PC-3 (cell line): Measurements from ENCODE around the gene NAALADL1. TPM values are rescaled to one million over a fixed set of nuclear protein-coding genes. Genes with fewer than 3 reads are reported as not detected.

Experiments used
- ATAC-seq: fragments of 200-7000 bp; cut with Tn5 transposase; 2 replicates; pipeline ENCODE4 v1.9.1; 2020; ENCODE audit warnings: mild to moderate bottlenecking, moderate library complexity
- BruUV-seq: library from RNA; stranded (reverse); fragments of 400-500 nt; replicated peaks from 2 replicates; lab custom pipeline; 2021; lab: Mats Ljungman, UMichigan
- CTCF ChIA-PET: fragments of 300-600 bp; sonication (Branson Sonifier 250); formaldehyde crosslinking; loops from one replicate; lab custom pipeline; 2022; ENCODE audit warnings: antibody characterized with exemption; lab: Charles Lee
- POLR2A ChIA-PET: fragments of 300-600 bp; sonication (Branson Sonifier 250); formaldehyde crosslinking; loops from one replicate; lab custom pipeline; 2022; ENCODE audit warnings: antibody characterized with exemption; ENCODE audit not compliant: unreplicated experiment; lab: Charles Lee
- DNase-seq: peaks from one replicate; pipeline ENCODE4 v3.0.0-alpha.2; 2015
- H2AFZ ChIP-seq: fragments of 300-600 bp; sonication (generic); 2 replicates; pipeline ENCODE4 v1.6.0; 2016; ENCODE audit warnings: antibody characterized with exemption, low read length
- H3F3A ChIP-seq: fragments of 300-600 bp; sonication (generic); one replicate; pipeline ENCODE4 v1.6.0; 2017; ENCODE audit warnings: antibody characterized with exemption, low read length, control low read depth, mild to moderate bottlenecking; ENCODE audit not compliant: unreplicated experiment
- H3K27ac ChIP-seq: fragments of 300-600 bp; sonication (generic); 2 replicates; pipeline ENCODE4 v1.5.1; 2016; ENCODE audit warnings: mild to moderate bottlenecking, low read length
- H3K27me3 ChIP-seq: fragments of 300-600 bp; sonication (generic); 2 replicates; pipeline ENCODE4 v1.6.1; 2016; ENCODE audit warnings: low read length, mixed read lengths
- H3K36me3 ChIP-seq: fragments of 300-600 bp; sonication (generic); 2 replicates; pipeline ENCODE4 v1.6.1; 2016; ENCODE audit warnings: low read depth, mixed run types, low read length, mixed read lengths
- H3K4me1 ChIP-seq: fragments of 300-600 bp; sonication (generic); 2 replicates; pipeline ENCODE4 v1.5.1; 2016; ENCODE audit warnings: low read length; ENCODE audit not compliant: insufficient read depth
- H3K4me2 ChIP-seq: fragments of 300-600 bp; sonication (generic); 2 replicates; pipeline ENCODE4 v1.6.0; 2016; ENCODE audit warnings: low read length
- H3K4me3 ChIP-seq: fragments of 300-600 bp; sonication (generic); 2 replicates; pipeline ENCODE4 v1.5.1; 2016; ENCODE audit warnings: mild to moderate bottlenecking, low read length, mixed read lengths
- H3K79me2 ChIP-seq: fragments of 300-600 bp; sonication (generic); 2 replicates; pipeline ENCODE4 v1.6.1; 2017; ENCODE audit warnings: low read length, mixed read lengths
- H3K9ac ChIP-seq: fragments of 300-600 bp; sonication (generic); 2 replicates; pipeline ENCODE4 v1.6.0; 2016; ENCODE audit warnings: mild to moderate bottlenecking, low read length
- H3K9me2 ChIP-seq: fragments of 300-600 bp; sonication (generic); replicated peaks from 2 replicates; pipeline ENCODE4 v1.6.1; 2016; ENCODE audit warnings: mixed run types, low read length, mixed read lengths
- H3K9me3 ChIP-seq: fragments of 300-600 bp; sonication (generic); 2 replicates; pipeline ENCODE4 v1.6.1; 2016; ENCODE audit warnings: low read length, mixed read lengths
- H4K20me1 ChIP-seq: fragments of 300-600 bp; sonication (generic); 2 replicates; pipeline ENCODE4 v1.6.1; 2016; ENCODE audit warnings: low read length, mixed read lengths
- CTCF ChIP-seq: fragments of 300-600 bp; sonication (generic); conservative IDR thresholded peaks from 2 replicates; pipeline ENCODE4 v1.5.1; 2017; ENCODE audit warnings: antibody characterized with exemption, low read depth, mild to moderate bottlenecking, low read length
- EZH2 ChIP-seq: fragments of 300-600 bp; sonication (generic); IDR thresholded peaks from one replicate; pipeline ENCODE4 v1.6.1; 2017; ENCODE audit warnings: antibody characterized with exemption, mild to moderate bottlenecking, low read length; ENCODE audit not compliant: unreplicated experiment
- EZH2phosphoT487 ChIP-seq: fragments of 300-600 bp; sonication (generic); IDR thresholded peaks from 2 replicates; pipeline ENCODE4 v1.6.1; 2018; ENCODE audit warnings: mild to moderate bottlenecking, antibody characterized with exemption, low read length, borderline replicate concordance
- intact Hi-C: fragments of 100-400 bp; cut with micrococcal nuclease; formaldehyde crosslinking; loops from 2 replicates; pipeline ENCODE4 v1.9.0; 2023
- total RNA-seq: library from RNA; depleted of rRNA; stranded (reverse); fragments of >200 nt; gene quantifications from 2 replicates; pipeline ENCODE4 v1.2.3, GENCODE V29; 2014

Gene NAALADL1
- total RNA-seq, 1 experiment from 2014 or later: 0.47 TPM

- ATAC-seq: peak; percentile 3; the same call in 1 of the 2 replicates
- Histone ChIP-seq H3K4me3 (peak overlapping the region; percentile 84), H3F3A (no peaks in the 10 kb centered on the region), H3K9me2 (no peaks in the 10 kb centered on the region), H3K4me2 (peak overlapping the region; percentile 99), H3K9ac (peak overlapping the region; percentile 88), H3K4me1 (peaks cover 13% of the 10 kb centered on the region), H3K79me2 (peaks cover 36% of the 10 kb centered on the region), H3K27me3 (no peaks in the 10 kb centered on the region), H3K27ac (no peak overlapping the region), H3K9me3 (no peaks in the 10 kb centered on the region), H4K20me1 (no peaks in the 10 kb centered on the region), H2AFZ (no peak overlapping the region), H3K36me3 (no peaks in the 10 kb centered on the region; the same call in 1 of the 2 replicates)
- CTCF ChIA-PET: no interaction called here
- POLR2A ChIA-PET: interaction anchor here (0.6 kb wide), 1 partner anchor 218 kb away, joined by 3 read pairs; the partner anchor contains the start of gene CDC42EP2
- intact Hi-C loops: loop anchor here (2.0 kb wide), 1 partner anchor 20 kb away; the partner anchor contains the start of gene ZNHIT2
- TF ChIP-seq EZH2phosphoT487 (no peak), CTCF (no peak), EZH2 (no peak)
- DNase-seq: no peak
- BruUV-seq: TSS peak; percentile 56
Observed at GRCh38 chr11:65096926-65097325, 38.6 kb upstream of the NAALADL1 start.

GRCh38 chr11:65095974-65096806 lies 37.8 kb upstream of the NAALADL1 start, which contains the start of gene VPS51:
VPS51 (plus strand) TSS chr11:65096214; CDS start chr11:65096251, 37 bp downstream.
- TSS peak; percentile 81 for BruUV-seq
- TF ChIP-seq EZH2: no peak
- TF ChIP-seq EZH2phosphoT487: no peak
- TF ChIP-seq CTCF: no peak
- H3K9me2 ChIP-seq: no peaks in the 10 kb centered on the region
- H3K27ac ChIP-seq: peak within 1 kb of the TSS; percentile 63
- peaks cover 13% of the 10 kb centered on the region for H3K4me1 ChIP-seq
- H3K9ac ChIP-seq: peak within 1 kb of the TSS; percentile 88
- intact Hi-C loops: loop anchor here (2.0 kb wide), 1 partner anchor 21 kb away; the partner anchor contains the start of gene ZNHIT2
- ATAC-seq: peak; percentile 98
- peak within 1 kb of the TSS; percentile 84 for H3K4me3 ChIP-seq
- DNase-seq: peak; percentile 92
- peak within 1 kb of the TSS; percentile 99 for H3K4me2 ChIP-seq
- peak within 1 kb of the TSS; percentile 89 for H2AFZ ChIP-seq
- H3K79me2 ChIP-seq: peaks cover 34% of the 10 kb centered on the region
- H4K20me1 ChIP-seq: no peaks in the 10 kb centered on the region
- ChIA-PET POLR2A (interaction anchor here (0.6 kb wide), 1 partner anchor 218 kb away, joined by 3 read pairs; the partner anchor contains the start of gene CDC42EP2), CTCF (no interaction called here)
- H3K27me3 ChIP-seq: no peaks in the 10 kb centered on the region
- H3F3A ChIP-seq: no peaks in the 10 kb centered on the region
- no peaks in the 10 kb centered on the region; the same call in 1 of the 2 replicates for H3K36me3 ChIP-seq
- no peaks in the 10 kb centered on the region for H3K9me3 ChIP-seq
